IgD-negative memory B cell (primary cell): ENCODE measurements around the gene HDAC1. TPM values are rescaled to one million over a fixed set of nuclear protein-coding genes. Genes with fewer than 3 reads are reported as not detected.

Source experiments
- H3K27ac Mint-ChIP-seq, 3 donors: one replicate each; pipeline ENCODE4 v1.8.0; 2020 to 2022; ENCODE audit warnings: mild to moderate bottlenecking in 3 of 3, mixed read lengths in 3 of 3, moderate library complexity in 1 of 3
- H3K27me3 Mint-ChIP-seq: one replicate; pipeline ENCODE4 v1.8.0; 2021; ENCODE audit warnings: mixed read lengths
- H3K36me3 Mint-ChIP-seq: one replicate; pipeline ENCODE4 v1.8.0; 2020; ENCODE audit warnings: mild to moderate bottlenecking, mixed read lengths
- H3K4me1 Mint-ChIP-seq, 3 donors: one replicate each; pipeline ENCODE4 v1.8.0; 2020 to 2022; ENCODE audit warnings: mixed read lengths in 3 of 3, mild to moderate bottlenecking in 1 of 3
- H3K4me3 Mint-ChIP-seq, 4 donors: one replicate each; pipeline ENCODE4 v1.8.0; 2020 to 2022; ENCODE audit warnings: mild to moderate bottlenecking in 4 of 4, mixed read lengths in 4 of 4, moderate library complexity in 3 of 4
- H3K9me3 Mint-ChIP-seq, 3 donors: one replicate each; pipeline ENCODE4 v1.8.0; 2020 to 2021; ENCODE audit warnings: mixed read lengths in 3 of 3, mild to moderate bottlenecking in 1 of 3
- polyA plus RNA-seq: library from polyadenylated mRNA; unstranded; fragments of 300-500 nt; fragmentation: Illumina TruSeq; gene quantifications from one replicate; pipeline ENCODE4 v1.2.3, GENCODE V29; 2021

Gene HDAC1
- polyA plus RNA-seq, 1 donor from 2014 or later: 183 TPM

DNA sequence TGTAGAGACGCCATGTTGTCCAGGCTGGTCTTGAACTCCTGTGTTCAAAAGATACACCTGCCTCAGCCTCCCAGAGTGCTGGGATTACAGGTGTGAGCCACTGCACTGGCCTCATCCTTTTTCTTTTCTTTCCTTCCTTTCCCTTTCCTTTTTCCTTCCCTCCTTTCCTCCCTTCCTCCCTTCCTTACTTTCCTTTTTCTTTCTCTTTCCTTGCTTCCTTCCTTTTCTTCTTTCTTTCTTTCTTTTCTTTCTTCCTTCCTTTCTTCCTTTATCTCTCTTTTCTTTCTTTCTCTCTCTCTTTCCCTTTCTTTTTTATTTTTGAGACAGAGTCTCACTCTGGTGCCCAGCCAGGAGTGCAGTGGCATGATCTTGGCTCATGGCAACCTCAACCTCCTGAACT lies 64.6 kb downstream of the HDAC1 start:
- peaks cover 7% of the 10 kb centered on the region for H3K36me3 Mint-ChIP-seq
- H3K27me3 Mint-ChIP-seq: peaks cover 3% of the 10 kb centered on the region
- no peaks in the 10 kb centered on the region for H3K9me3 Mint-ChIP-seq
- no peak overlapping the region for H3K4me3 Mint-ChIP-seq
- no peak overlapping the region for H3K27ac Mint-ChIP-seq
- H3K4me1 Mint-ChIP-seq: peaks cover 17 to 27% (median 23%) of the 10 kb centered on the region in 3 donors

DNA sequence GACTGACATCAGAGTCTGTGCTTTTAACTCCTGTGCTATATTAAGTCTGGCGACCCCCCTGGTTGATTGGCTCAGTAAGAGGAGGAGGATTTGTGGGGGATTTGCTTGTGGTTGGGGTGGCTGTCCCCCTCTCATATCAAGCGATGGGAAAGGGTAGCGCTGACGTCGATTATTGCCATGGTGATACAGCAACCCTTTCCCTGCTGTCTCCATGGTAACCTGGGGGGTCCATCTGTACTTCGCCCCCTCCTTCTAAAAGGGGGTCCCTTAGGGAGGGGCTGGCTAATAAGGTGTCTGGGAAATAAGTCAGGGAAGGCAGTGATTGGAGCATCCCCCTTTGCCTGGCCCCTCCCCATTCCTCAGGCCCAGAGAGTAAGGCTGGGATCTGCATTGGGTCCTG lies 65.7 kb downstream of the HDAC1 start:
- Mint-ChIP-seq H3K27me3 (peaks cover 3% of the 10 kb centered on the region), H3K4me3 (no peak overlapping the region), H3K4me1 (peaks cover 18 to 27% (median 23%) of the 10 kb centered on the region in 3 donors), H3K27ac (peak overlapping the region in 1 of 3 donors; percentile 48), H3K36me3 (peaks cover 8% of the 10 kb centered on the region), H3K9me3 (no peaks in the 10 kb centered on the region)

DNA sequence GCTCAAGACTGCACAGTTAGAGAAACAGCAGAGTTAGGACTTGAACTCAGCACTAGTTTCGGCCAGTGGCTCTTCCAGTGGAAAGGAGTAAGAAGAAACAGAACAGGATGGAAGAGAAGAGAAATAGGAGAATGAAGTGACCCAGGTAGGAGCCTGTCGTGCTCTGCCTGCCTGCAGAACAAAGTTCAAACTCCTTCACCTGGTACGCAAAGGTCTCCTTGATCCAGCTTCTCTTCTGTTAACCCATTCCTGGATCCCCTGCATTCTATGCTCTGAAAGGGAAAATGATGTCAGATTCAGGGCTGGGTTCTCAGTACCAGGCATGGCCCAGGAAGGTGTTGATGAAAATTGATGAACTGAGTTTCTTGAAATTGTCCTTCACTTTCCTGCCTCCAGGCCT lies 66.6 kb downstream of the HDAC1 start:
- Mint-ChIP-seq H3K9me3 (no peaks in the 10 kb centered on the region), H3K36me3 (peaks cover 8% of the 10 kb centered on the region), H3K4me1 (peaks cover 19 to 28% (median 26%) of the 10 kb centered on the region in 3 donors), H3K27me3 (peaks cover 3% of the 10 kb centered on the region), H3K4me3 (peak overlapping the region in 1 of 4 donors; percentile 79), H3K27ac (peak overlapping the region in 1 of 3 donors; percentile 48)

DNA sequence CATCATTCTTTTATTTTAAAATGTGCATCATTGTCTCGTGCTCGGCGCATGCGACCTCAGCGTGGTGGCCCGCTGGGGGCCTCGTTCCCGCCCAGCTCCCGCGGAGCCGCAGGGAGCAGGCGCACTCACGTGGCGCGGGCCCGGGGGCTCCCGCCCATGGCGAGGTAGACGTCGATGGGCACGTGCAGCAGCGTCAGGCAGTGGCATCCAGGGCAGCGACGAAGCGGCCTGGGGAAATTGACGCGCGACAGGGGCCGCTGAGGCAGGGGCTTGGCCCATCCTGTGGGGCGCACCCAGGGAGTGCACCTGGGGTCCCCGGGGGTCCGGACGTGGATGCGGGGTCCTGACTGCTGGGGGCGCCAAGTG lies 69.4 kb downstream of the HDAC1 start:
- H3K4me1 Mint-ChIP-seq: peaks cover 18 to 21% (median 19%) of the 10 kb centered on the region in 3 donors
- H3K27ac Mint-ChIP-seq: no peak overlapping the region
- peaks cover 5% of the 10 kb centered on the region for H3K36me3 Mint-ChIP-seq
- peaks cover 3% of the 10 kb centered on the region for H3K27me3 Mint-ChIP-seq
- peak overlapping the region in 1 of 4 donors; percentile 47 for H3K4me3 Mint-ChIP-seq
- H3K9me3 Mint-ChIP-seq: no peaks in the 10 kb centered on the region

DNA sequence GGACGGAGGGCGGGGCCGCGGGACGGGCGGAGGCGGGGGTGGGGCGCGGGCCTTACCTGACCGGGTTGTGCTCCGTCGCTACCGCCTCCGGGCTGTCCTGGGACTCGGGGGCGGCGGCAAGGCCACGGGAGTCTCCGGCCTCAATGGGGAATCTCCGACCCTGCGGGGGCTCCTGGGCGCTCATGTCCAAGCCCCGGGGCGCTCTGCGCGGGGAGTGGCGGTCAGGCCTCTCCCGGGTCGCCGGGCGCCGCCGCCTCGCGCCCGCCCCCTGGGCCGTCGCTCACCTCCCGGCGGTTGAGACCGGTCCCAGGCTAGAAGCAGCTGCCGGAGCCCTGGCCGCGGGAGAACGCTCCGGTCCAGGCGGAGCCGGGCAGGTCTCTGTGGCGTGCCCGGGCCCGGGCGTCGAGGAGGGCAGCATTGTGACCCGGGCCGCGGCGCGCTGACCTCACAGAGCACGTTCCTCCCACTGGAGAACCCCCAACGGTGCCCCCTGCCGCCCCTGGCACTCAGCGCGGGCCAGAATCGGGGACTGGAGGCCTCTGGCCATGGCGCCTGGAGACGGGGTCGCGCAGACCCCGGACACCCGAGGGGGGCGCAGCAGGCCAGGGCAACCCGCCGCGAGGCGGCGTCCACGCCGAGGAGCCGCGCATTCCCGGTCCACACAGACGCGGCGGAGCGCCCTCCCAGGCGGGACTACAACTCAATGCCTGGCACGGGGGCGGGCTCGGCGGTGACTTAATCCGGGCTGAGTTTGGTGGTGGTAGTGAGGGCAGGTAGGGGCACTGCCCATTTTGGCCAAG lies 70.0 kb downstream of the HDAC1 start:
- H3K4me3 Mint-ChIP-seq: peak overlapping the region; percentile 17 to 73 (median 44)
- H3K9me3 Mint-ChIP-seq: no peaks in the 10 kb centered on the region
- H3K27me3 Mint-ChIP-seq: peaks cover 3% of the 10 kb centered on the region
- peaks cover 5% of the 10 kb centered on the region for H3K36me3 Mint-ChIP-seq
- no peak overlapping the region for H3K27ac Mint-ChIP-seq
- H3K4me1 Mint-ChIP-seq: peaks cover 18 to 21% (median 19%) of the 10 kb centered on the region in 3 donors

DNA sequence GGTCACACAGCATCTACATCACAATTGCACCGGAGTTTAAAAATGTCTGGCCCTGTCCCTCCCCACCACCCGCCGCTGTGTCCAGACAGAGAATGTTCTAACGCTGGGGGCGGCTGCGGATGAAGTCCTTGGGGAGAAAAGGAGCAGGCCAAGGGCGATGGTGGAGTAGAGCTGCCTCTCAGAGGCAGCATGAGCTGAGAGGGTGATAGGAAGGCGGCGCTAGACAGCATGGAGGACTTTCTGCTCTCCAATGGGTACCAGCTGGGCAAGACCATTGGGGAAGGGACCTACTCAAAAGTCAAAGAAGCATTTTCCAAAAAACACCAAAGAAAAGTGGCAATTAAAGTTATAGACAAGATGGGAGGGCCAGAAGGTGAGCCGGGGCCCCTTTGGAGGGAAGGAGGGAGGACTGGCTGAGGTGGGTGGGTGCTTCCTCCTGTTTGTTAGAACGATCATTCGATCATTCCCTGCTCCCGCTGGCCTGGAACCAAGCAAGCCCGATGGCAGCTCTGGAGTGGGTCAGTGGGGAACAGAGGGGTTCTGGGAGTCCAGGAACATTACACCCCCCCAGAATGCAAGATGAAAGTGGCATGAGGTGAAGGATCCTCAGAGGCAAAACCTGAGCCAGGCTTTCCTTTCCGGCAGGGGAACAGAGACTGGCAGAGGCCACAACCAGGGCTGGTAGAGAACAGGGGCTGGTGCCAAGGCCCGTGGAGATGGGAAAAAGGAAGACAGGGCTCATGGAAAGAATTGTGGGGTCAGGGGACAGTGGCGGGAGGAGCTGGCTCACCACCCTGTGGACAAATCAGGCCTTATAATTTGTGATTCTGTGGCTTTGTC lies 70.8 kb downstream of the HDAC1 start, which contains the start of the genes FAM229A and TSSK3:
FAM229A (minus strand) TSS at position 12 of the 840 bp plus-strand sequence. CDS start 394 bp downstream, outside the sequence.
TSSK3 (plus strand) TSS at position 66 of the 840 bp plus-strand sequence; CDS start at position 229, 163 bp downstream.
- peak within 1 kb of the TSS; percentile 35 to 46 (median 36) for H3K27ac Mint-ChIP-seq
- peaks cover 18 to 21% (median 19%) of the 10 kb centered on the region in 3 donors for H3K4me1 Mint-ChIP-seq
- H3K9me3 Mint-ChIP-seq: no peaks in the 10 kb centered on the region
- peaks cover 3% of the 10 kb centered on the region for H3K27me3 Mint-ChIP-seq
- peak within 1 kb of the TSS; percentile 17 to 73 (median 44) for H3K4me3 Mint-ChIP-seq
- peaks cover 5% of the 10 kb centered on the region for H3K36me3 Mint-ChIP-seq

DNA sequence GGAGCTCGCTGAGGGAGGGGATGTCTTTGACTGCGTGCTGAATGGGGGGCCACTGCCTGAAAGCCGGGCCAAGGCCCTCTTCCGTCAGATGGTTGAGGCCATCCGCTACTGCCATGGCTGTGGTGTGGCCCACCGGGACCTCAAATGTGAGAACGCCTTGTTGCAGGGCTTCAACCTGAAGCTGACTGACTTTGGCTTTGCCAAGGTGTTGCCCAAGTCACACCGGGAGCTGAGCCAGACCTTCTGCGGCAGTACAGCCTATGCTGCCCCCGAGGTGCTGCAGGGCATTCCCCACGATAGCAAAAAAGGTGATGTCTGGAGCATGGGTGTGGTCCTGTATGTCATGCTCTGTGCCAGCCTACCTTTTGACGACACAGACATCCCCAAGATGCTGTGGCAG lies 71.8 kb downstream of the HDAC1 start:
- Mint-ChIP-seq H3K4me3 (peak overlapping the region in 2 of 4 donors; percentile 32 to 52), H3K9me3 (no peaks in the 10 kb centered on the region), H3K27ac (no peak overlapping the region)

DNA sequence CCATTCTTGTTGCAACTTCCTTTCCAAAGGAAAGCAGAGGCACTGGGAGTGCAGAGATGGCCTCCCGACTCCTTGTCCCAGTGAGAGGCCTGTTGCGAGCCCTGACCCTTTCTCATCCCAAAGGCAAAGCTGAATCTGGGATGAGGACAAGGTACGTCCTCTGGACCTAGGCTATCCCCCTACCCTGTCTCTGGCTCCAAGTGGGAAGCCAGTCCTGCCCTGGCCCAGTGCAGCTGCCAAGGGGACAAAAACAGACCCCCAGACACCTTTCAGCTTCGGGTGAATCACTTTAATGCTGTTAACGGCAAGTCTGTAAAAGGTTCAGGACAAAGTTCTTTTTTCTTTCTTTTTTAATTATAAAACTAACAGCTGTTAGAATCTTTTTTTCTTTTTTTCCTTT lies 73.0 kb downstream of the HDAC1 start:
- H3K27ac Mint-ChIP-seq: no peak overlapping the region
- H3K27me3 Mint-ChIP-seq: peaks cover 3% of the 10 kb centered on the region

More for the DNA sequence above, 71.8 kb downstream of the HDAC1 start:
- Mint-ChIP-seq H3K36me3 (peaks cover 5% of the 10 kb centered on the region), H3K27me3 (peaks cover 3% of the 10 kb centered on the region), H3K4me1 (peaks cover 17 to 21% (median 18%) of the 10 kb centered on the region in 3 donors)

DNA sequence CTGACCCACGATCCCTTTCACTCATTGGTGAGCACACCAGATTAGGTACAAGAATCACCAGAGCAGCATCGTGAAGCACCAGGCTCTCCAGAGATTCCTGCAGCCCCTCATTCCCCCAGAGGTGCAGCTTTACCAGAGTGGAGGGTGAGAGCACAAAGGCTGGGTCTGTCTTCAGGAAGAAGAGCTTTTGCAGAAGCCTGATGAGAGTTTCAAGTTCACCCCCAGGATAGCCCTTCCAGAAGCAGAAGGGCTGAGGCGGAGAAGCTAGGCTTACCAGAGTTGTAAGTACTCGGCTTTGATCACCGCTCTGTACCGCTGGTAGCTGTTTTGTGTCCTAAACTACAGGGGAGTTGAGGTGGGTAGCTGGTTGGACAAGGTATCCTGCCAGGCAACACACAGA lies 73.6 kb downstream of the HDAC1 start:
- H3K9me3 Mint-ChIP-seq: no peaks in the 10 kb centered on the region
- no peak overlapping the region for H3K27ac Mint-ChIP-seq
- H3K4me1 Mint-ChIP-seq: peaks cover 8 to 11% (median 8%) of the 10 kb centered on the region in 3 donors
- H3K27me3 Mint-ChIP-seq: peaks cover 3% of the 10 kb centered on the region
- peaks cover 6% of the 10 kb centered on the region for H3K36me3 Mint-ChIP-seq
- no peak overlapping the region for H3K4me3 Mint-ChIP-seq

More for the DNA sequence above, 73.0 kb downstream of the HDAC1 start:
- Mint-ChIP-seq H3K9me3 (no peaks in the 10 kb centered on the region), H3K36me3 (peaks cover 6% of the 10 kb centered on the region), H3K4me3 (no peak overlapping the region), H3K4me1 (peaks cover 10 to 17% (median 11%) of the 10 kb centered on the region in 3 donors)

DNA sequence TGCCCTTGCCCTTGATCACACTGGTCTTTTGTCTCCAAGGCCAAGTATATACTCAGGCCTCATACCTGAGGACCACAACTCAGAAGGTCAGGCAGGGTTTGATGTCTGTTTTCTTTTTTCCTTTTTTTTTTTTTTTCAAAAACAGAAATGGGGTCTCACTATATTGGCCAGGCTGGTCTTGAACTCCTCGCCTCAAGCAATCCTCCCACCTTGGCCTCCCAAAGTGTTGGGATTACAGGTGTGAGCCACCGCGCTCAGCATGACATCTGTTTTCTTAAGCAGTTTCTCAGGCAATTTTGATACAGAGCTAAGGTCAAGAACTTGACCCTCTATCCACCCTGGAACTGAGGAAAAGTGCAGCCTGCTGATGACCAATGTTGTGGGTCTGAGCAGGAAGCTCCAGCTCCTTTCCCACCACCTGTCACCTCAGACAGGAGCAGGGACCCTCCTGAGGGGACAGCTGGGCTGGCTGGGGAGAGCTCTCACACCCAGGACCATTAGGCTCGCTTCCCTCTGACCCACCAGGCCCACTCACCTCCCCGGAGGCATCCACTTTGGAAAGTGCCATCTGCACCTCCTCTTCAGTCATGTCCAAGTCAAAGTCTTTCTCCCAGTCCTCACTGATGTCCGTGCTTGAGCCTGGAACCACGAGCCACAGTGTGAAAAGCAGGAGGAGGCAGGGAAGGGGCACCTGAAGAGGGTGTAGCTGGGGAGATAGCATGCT lies 76.2 kb downstream of the HDAC1 start:
- peaks cover 1% of the 10 kb centered on the region for H3K36me3 Mint-ChIP-seq
- no peaks in the 10 kb centered on the region for H3K27me3 Mint-ChIP-seq
- no peak overlapping the region for H3K4me3 Mint-ChIP-seq
- H3K4me1 Mint-ChIP-seq: peaks cover 9 to 13% (median 11%) of the 10 kb centered on the region in 3 donors
- H3K27ac Mint-ChIP-seq: no peak overlapping the region
- H3K9me3 Mint-ChIP-seq: no peaks in the 10 kb centered on the region

DNA sequence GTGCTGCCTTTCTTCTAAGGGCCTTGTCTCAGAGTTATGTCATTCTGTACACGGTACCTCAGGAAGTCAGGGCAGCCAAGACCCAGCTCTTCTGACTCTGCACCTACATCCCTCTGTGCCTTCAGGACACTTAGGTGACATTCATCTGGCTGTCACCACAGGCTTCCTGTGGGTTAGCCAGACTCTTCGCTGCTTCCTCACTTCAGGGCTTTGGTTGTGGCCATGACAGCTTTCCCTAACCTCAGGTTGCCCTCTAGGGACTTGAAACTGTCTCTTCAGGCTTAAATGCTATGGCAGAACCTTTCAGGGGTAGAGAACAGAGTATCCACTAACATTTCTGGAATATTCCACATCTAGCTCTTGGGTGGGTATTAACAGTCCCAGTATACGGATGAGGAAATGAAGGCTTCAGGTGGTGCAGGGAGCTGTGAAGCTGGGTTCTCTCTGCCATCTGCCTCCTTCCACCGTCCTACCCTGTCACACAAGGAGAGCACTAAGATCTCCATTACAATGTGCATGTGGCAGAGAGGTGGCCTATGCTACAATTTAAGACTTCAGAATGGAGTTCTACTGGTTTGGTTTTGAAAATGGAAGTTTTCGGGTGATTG lies 80.4 kb downstream of the HDAC1 start:
- no peaks in the 10 kb centered on the region for H3K27me3 Mint-ChIP-seq
- H3K9me3 Mint-ChIP-seq: no peaks in the 10 kb centered on the region
- peak overlapping the region in 1 of 4 donors; percentile 52 for H3K4me3 Mint-ChIP-seq
- peak overlapping the region in 1 of 3 donors; percentile 77 for H3K27ac Mint-ChIP-seq
- H3K36me3 Mint-ChIP-seq: peaks cover 1% of the 10 kb centered on the region
- peaks cover 10 to 13% (median 13%) of the 10 kb centered on the region in 3 donors for H3K4me1 Mint-ChIP-seq

DNA sequence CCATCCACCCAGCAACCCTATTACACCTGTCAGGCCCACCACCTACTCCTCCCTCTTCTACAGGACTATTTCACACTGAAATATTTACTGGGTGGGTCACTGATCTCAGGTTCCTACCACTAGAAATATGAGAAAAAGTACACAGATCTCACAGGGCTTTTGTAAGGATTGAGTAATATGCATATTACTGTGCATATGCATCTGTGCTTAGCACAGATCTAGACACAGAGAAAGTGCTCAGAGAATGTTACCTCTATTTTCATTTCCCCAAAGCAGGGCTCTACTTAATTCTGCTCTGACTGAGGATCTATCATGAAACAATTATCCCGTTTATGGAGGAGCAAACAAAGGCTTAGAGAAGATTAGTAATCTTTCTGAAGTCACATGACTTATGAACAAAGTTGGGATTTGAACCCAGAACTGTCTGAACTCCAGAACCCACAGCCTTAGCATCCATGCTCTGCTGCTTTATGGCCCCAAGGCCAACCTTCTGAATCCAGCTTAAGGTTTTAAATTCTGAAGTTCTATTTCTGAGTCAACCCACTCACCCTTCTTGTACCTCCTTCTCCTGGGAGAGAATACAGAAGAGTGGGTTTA lies 82.2 kb downstream of the HDAC1 start:
- Mint-ChIP-seq H3K36me3 (peaks cover 3% of the 10 kb centered on the region), H3K4me1 (peaks cover 10 to 13% (median 13%) of the 10 kb centered on the region in 3 donors), H3K4me3 (no peak overlapping the region), H3K9me3 (no peaks in the 10 kb centered on the region), H3K27me3 (no peaks in the 10 kb centered on the region), H3K27ac (no peak overlapping the region)

DNA sequence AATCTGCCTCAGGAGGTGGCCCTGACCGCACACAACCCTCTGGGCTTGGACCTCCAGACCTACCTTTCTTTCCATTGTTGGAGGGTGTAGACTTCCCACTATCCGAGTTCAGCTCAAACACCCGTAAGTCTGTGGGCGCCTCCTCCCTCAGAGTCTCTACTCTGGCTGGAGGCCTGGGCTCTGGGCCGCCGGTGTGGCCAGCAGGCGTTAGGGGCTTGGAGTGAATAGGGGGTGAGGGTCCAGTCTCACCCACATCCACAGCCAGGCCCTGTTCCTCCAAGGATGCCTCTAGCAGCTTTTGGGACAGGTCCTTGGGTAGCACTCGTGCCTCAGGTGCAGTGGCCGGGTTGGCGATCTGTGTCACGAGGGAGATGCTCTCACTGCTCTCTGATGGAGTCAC lies 84.3 kb downstream of the HDAC1 start:
- Mint-ChIP-seq H3K4me3 (no peak overlapping the region), H3K27me3 (no peaks in the 10 kb centered on the region), H3K36me3 (peaks cover 2% of the 10 kb centered on the region), H3K4me1 (peaks cover 10 to 13% (median 13%) of the 10 kb centered on the region in 3 donors), H3K27ac (no peak overlapping the region), H3K9me3 (no peaks in the 10 kb centered on the region)
